Muscle of arm (tissue), 14 donors: ENCODE data around the gene MAFF. TPM values are rescaled to one million over a fixed set of nuclear protein-coding genes. Genes with fewer than 3 reads are reported as not detected.
"Not testable (repeated sequence)": the region's sequence is repeated elsewhere in the genome, so short reads cannot be mapped to it uniquely, and the experiment has no call there.

ENCODE experiments used
- DNase-seq: peaks from one replicate; pipeline ENCODE4 v3.0.0-alpha.2; 2013
- long read RNA-seq, 11 donors: transcript quantifications; one replicate each; lab custom pipeline, GENCODE V29; 2026
- polyA plus RNA-seq, 12 donors: library from polyadenylated mRNA; unstranded; fragments of 120-200 nt; gene quantifications; one replicate each; pipeline ENCODE4 v1.2.1, GENCODE V29; 2013; ENCODE audit not compliant: insufficient read length in 12 of 12

Gene MAFF
- polyA plus RNA-seq, result 1 to 10 TPM in 10 of 12 donors, not detected in 2; 2.2 to 9.0 (median 3.2) TPM
- long read RNA-seq, donor 1, partial matches to known transcripts, result 0 of 3 reads
- long read RNA-seq, donor 1, other reads (novel, unspliced or antisense), result 0 of 3 reads
- long read RNA-seq, donor 2, result 0 reads
- long read RNA-seq, donor 3, result 0 reads
- long read RNA-seq, donor 4, partial matches to known transcripts, result 0 of 1 reads
- long read RNA-seq, donor 4, other reads (novel, unspliced or antisense), result 0 of 1 reads
- long read RNA-seq, donor 5, partial matches to known transcripts, result 5 of 30 reads
- long read RNA-seq, donor 5, other reads (novel, unspliced or antisense), result 25 of 30 reads
- long read RNA-seq, donor 6, partial matches to known transcripts, result 0 of 1 reads
- long read RNA-seq, donor 6, other reads (novel, unspliced or antisense), result 0 of 1 reads
- long read RNA-seq, donor 7, result 0 reads
- long read RNA-seq, donor 8, partial matches to known transcripts, result 0 of 3 reads
- long read RNA-seq, donor 8, other reads (novel, unspliced or antisense), result 0 of 3 reads
- long read RNA-seq, donor 9, partial matches to known transcripts, result 0 of 1 reads
- long read RNA-seq, donor 9, other reads (novel, unspliced or antisense), result 0 of 1 reads
- long read RNA-seq, donor 10, partial matches to known transcripts, result 0 of 3 reads
- long read RNA-seq, donor 10, other reads (novel, unspliced or antisense), result 0 of 3 reads
- long read RNA-seq, donor 11, partial matches to known transcripts, result 0 of 2 reads
- long read RNA-seq, donor 11, other reads (novel, unspliced or antisense), result 0 of 2 reads

GRCh38 chr22:38201711-38202436, at the start of gene MAFF:
TSS of gene MAFF (plus strand) at chr22:38201994. CDS start at chr22:38213854, 11,860 bp downstream.
- DNase-seq, result peak; percentile 97

GRCh38 chr22:38153821-38154562, 47.8 kb upstream of the MAFF start:
- DNase-seq, result no peak

- DNase-seq, result not testable (repeated sequence)
These were observed 47.3 kb upstream of the MAFF start for GRCh38 chr22:38154563-38154915.

GRCh38 chr22:38155703-38156102, 46.1 kb upstream of the MAFF start:
- DNase-seq, result no peak

GRCh38 chr22:38162881-38163843, 38.6 kb upstream of the MAFF start:
- DNase-seq, result no peak

- no peak for DNase-seq
These were observed 37.8 kb upstream of the MAFF start for GRCh38 chr22:38163844-38164550.

GRCh38 chr22:38164551-38164918, 37.3 kb upstream of the MAFF start:
- DNase-seq, result no peak

GRCh38 chr22:38165922-38166593, 35.7 kb upstream of the MAFF start:
- no peak for DNase-seq

GRCh38 chr22:38167988-38168407, 33.8 kb upstream of the MAFF start:
- DNase-seq, result no peak

GRCh38 chr22:38169116-38169515, 32.7 kb upstream of the MAFF start:
- DNase-seq, result no peak

GRCh38 chr22:38170469-38170868, 31.3 kb upstream of the MAFF start:
- no peak for DNase-seq

- DNase-seq, result no peak
These were observed 29.6 kb upstream of the MAFF start for GRCh38 chr22:38171927-38172831.

- no peak for DNase-seq
These were observed 28.8 kb upstream of the MAFF start for GRCh38 chr22:38172832-38173640.

GRCh38 chr22:38173641-38173906, 28.2 kb upstream of the MAFF start:
- no peak for DNase-seq

- no peak for DNase-seq
These were observed 27.2 kb upstream of the MAFF start for GRCh38 chr22:38174626-38175025.

GRCh38 chr22:38175206-38176118, 26.3 kb upstream of the MAFF start:
- DNase-seq, result no peak
